Mucosa of descending colon (tissue), 3 donors: ENCODE measurements around the gene PRCC. TPM values are rescaled to one million over a fixed set of nuclear protein-coding genes. Genes with fewer than 3 reads are reported as not detected.

ENCODE experiments used
- ATAC-seq: fragments of 200-7000 bp; cut with Tn5 transposase; one replicate; pipeline ENCODE4 v1.9.1; 2020; ENCODE audit warnings: mild to moderate bottlenecking, moderate library complexity
- DNase-seq, 3 donors: peaks; one replicate each; pipeline ENCODE4 v3.0.0-alpha.2; 2020
- H3K36me3 ChIP-seq: fragments of 200-600 bp; one replicate; pipeline ENCODE4 v1.8.0; 2021; ENCODE audit warnings: low read depth, mild to moderate bottlenecking
- H3K4me1 ChIP-seq: fragments of 200-600 bp; one replicate; pipeline ENCODE4 v1.8.0; 2021; ENCODE audit warnings: low read depth, mild to moderate bottlenecking
- H3K4me3 ChIP-seq: fragments of 200-600 bp; one replicate; pipeline ENCODE4 v1.8.0; 2021; ENCODE audit warnings: mild to moderate bottlenecking
- H3K9me3 ChIP-seq: fragments of 200-600 bp; one replicate; pipeline ENCODE4 v1.8.0; 2021; ENCODE audit warnings: mild to moderate bottlenecking
- CTCF ChIP-seq: fragments of 200-600 bp; IDR thresholded peaks from one replicate; pipeline ENCODE4 v1.8.0; 2022; ENCODE audit warnings: antibody characterized with exemption, mild to moderate bottlenecking
- intact Hi-C, 2 donors: fragments of 100-400 bp; cut with DNase I in 1 of 2; cut with micrococcal nuclease in 1 of 2; formaldehyde crosslinking; loops; one replicate each; pipeline versions ENCODE4 v1.11.0 to v1.11.1; 2022; cut with DNase I, micrococcal nuclease
- total RNA-seq, 3 donors: library from RNA; stranded (reverse); fragmentation: NEBNext Ultra II Directional in 2 of 3; extraction: Animal tissue kit (Norgen Biotek cat#: 25700) in 2 of 3; gene quantifications; one replicate each; pipeline versions ENCODE4 v1.2.1 to v1.2.4, GENCODE V29; 2021 to 2023
- donor health status: DM: no; HTN: no; CAD: no; lungs with moderate emphysema.
- donor health status: DM: no; HTN: no; CAD: no.
- donor health status: DM: no; HTN: yes; CAD: no.

Gene PRCC
- total RNA-seq, 3 donors from 2014 or later = 55.0 to 66.1 (median 59.2) TPM

DNA sequence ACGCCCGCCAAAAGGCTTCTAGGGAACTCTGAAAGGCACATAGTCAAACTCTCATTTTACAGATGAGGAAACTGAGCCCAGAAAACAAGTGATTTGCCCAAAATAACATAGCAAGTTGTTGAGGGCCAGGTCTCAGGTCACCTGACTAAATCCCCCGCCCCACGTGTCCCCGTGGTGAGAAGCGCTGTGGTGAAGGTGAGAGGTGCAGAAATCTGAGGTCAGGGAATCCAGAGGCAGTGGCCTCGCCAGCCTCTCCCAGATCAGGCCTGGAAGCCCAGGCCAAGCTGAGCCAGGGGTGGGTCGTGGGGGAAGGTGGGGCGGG, 21.0 kb upstream of the PRCC start:
- Histone ChIP-seq H3K9me3 (no peaks in the 10 kb centered on the region), H3K4me1 (peaks cover 45% of the 10 kb centered on the region), H3K4me3 (no peak overlapping the region), H3K36me3 (peaks cover 7% of the 10 kb centered on the region)
- TF ChIP-seq CTCF = no peak
- intact Hi-C loops = no loop called here
- DNase-seq (no peak), ATAC-seq (no peak)

DNA sequence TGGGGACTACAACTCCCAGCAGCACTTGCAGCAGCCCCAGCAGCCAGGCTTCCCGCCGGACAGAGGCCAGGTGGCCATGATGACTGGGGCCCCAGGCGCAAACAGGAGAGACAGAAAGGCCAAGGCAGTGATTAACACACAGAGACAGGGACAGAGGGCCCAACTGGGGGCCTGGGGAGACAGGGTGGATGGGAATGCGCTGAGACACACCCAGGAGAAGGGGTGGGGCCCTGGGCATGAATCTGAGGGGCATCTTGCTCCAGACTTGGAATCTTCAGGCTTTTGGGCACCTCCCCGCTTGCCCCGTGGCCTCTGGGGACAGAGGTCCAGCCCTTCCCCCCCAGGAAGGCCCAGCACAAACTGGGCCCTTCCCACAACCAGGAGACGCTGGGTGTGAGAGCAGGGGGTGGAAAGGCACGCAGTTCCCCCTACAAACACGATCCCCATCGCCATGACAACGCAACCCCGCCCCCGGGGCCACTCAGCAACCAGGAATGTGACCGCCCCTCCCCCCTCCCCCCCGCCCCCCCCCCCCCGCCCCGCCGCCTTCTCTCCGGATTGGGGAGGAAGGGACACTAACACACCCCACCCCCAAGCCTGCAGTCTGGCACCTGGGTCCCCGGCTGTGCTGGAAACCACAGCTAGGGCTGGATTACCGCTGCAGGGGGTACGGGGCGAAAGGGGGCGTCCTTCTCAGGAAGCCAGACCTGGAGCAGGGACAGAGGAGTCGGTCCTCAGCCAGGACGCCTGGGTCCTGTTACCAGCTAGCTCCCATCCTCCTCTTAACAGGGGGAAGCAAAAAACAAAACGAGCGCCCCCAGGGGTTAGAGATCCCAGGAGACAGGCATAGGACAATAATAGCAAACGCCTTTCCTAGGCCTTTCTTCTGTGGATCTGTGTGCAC, 20.4 kb upstream of the PRCC start:
- peak; percentile 88 to 94 (median 90) for DNase-seq
- H3K4me3 ChIP-seq = no peak overlapping the region
- no peaks in the 10 kb centered on the region for H3K9me3 ChIP-seq
- intact Hi-C loops = no loop called here
- peaks cover 7% of the 10 kb centered on the region for H3K36me3 ChIP-seq
- ATAC-seq = peak; percentile 48
- TF ChIP-seq CTCF = no peak
- H3K4me1 ChIP-seq = peaks cover 41% of the 10 kb centered on the region

DNA sequence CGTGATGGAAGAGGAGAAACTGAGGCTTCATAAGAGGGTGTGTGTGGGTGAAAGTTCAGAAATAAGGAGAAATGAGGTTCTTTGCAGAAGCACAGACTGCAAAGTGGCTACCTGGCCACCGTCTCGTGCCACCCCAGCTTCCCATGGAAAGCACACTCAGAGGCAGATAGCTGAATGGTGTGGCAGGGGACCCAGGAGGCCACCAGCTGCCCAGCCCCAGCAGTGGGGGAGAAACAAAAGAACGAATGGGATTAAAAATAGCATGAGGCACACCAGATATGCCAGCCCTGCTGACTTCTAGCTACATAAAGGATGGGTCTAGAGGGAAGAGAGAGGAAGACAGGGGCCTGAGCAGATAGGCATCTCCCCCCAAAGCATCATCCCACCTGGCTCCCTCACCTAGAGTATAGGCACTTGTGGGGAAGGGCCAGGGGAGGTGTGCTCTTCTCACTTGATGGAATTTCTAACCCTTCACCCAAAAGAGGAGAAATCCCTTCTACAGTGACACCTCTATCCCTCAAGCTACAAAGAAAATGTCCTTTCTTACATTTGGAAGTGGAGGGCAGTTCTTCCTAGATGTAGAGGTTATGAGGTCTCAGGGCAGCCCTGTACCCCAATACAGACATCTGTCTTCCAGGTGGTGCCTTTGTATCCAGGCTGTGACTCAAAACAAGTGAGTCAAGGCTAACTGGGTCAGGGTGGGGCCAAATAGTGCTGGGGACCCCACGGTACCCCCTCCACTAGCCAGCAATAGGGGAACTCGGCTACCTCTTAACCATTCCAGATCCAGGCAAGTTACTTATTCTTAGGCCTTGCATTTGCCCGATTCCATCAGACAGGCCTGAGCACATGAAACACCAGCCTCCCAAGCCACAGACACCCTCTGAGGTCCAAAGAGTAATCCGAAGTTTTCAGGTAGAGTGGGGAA, 19.3 kb upstream of the PRCC start:
- DNase-seq (no peak), ATAC-seq (no peak)
- intact Hi-C loops = no loop called here
- H3K36me3 ChIP-seq = peaks cover 7% of the 10 kb centered on the region
- no peak for TF ChIP-seq CTCF
- H3K4me1 ChIP-seq = peaks cover 48% of the 10 kb centered on the region
- H3K4me3 ChIP-seq = no peak overlapping the region
- no peaks in the 10 kb centered on the region for H3K9me3 ChIP-seq

- Histone ChIP-seq H3K4me1 (peaks cover 52% of the 10 kb centered on the region), H3K4me3 (no peak overlapping the region), H3K36me3 (peaks cover 7% of the 10 kb centered on the region), H3K9me3 (no peaks in the 10 kb centered on the region)
- DNase-seq (peak; percentile 77 to 83 (median 77)), ATAC-seq (peak; percentile 40)
- no peak for TF ChIP-seq CTCF
- intact Hi-C loops = no loop called here
Measured at GRCh38 chr1:156748670-156749418, 18.5 kb upstream of the PRCC start.

- DNase-seq = peak; percentile 65 to 81 (median 74)
- intact Hi-C loops = no loop called here
- H3K4me1 ChIP-seq = peaks cover 52% of the 10 kb centered on the region
- no peak for TF ChIP-seq CTCF
- H3K36me3 ChIP-seq = peaks cover 5% of the 10 kb centered on the region
- ATAC-seq = peak; percentile 42
- H3K4me3 ChIP-seq = no peak overlapping the region
- no peaks in the 10 kb centered on the region for H3K9me3 ChIP-seq
Measured at GRCh38 chr1:156749419-156750118, 17.8 kb upstream of the PRCC start.
